Peyer's patch (tissue), 4 donors: ENCODE data around the gene ARL13B. TPM values are rescaled to one million over a fixed set of nuclear protein-coding genes. Genes with fewer than 3 reads are reported as not detected.

Source experiments
- DNase-seq, 3 donors: peaks; one replicate each; pipeline ENCODE4 v3.0.0-alpha.2; 2017 to 2019
- H3K27ac ChIP-seq, 4 donors: fragments of 200-600 bp; sonication (generic); one replicate each; pipeline ENCODE4 v1.5.1; 2016 to 2019
- H3K27me3 ChIP-seq, 2 donors: fragments of 200-600 bp; sonication (generic); one replicate each; pipeline ENCODE4 v1.5.1; 2019
- H3K36me3 ChIP-seq, 3 donors: fragments of 200-600 bp; sonication (generic); one replicate each; pipeline ENCODE4 v1.5.1; 2016 to 2019
- H3K4me1 ChIP-seq, 4 donors: fragments of 200-600 bp; sonication (generic); one replicate each; pipeline ENCODE4 v1.5.1; 2016 to 2019
- H3K4me3 ChIP-seq, 4 donors: fragments of 200-600 bp; sonication (generic); 1 replicate in 3 of 4; 2 replicates in 1 of 4; pipeline ENCODE4 v1.5.1; 2016 to 2019; ENCODE audit warnings: mild to moderate bottlenecking in 1 of 4
- H3K9me3 ChIP-seq, 4 donors: fragments of 200-600 bp; sonication (generic); one replicate each; pipeline ENCODE4 v1.5.1; 2016 to 2019; ENCODE audit warnings: mild to moderate bottlenecking in 1 of 4
- CTCF ChIP-seq, 6 experiments: fragments of 450-650 bp in 4 of 6; fragments of 200-600 bp in 2 of 6; sonication (generic) in 1 of 6; IDR thresholded peaks; one replicate each; pipeline ENCODE4 v1.5.1; 2017 to 2019; ENCODE audit warnings: antibody characterized with exemption in 6 of 6, mild to moderate bottlenecking in 3 of 6, moderate library complexity in 1 of 6
- POLR2A ChIP-seq, 2 donors: fragments of 450-650 bp; IDR thresholded peaks; one replicate each; pipeline ENCODE4 v1.5.1; 2017; ENCODE audit warnings: antibody characterized with exemption in 2 of 2, mild to moderate bottlenecking in 2 of 2, moderate library complexity in 2 of 2
- small RNA-seq, 2 donors: library from RNA; depleted of rRNA; stranded (forward); fragments of <200 nt; gene quantifications; one replicate each; pipeline ENCODE3, GENCODE V24; 2016
- total RNA-seq, 4 donors: library from RNA; depleted of rRNA; stranded (reverse); fragments of >200 nt; gene quantifications; one replicate each; pipeline ENCODE4 v1.1.0, GENCODE V29; 2016

The ARL13B gene
- total RNA-seq, 4 donors from 2014 or later = 0.76 to 3.3 (median 2.7) TPM

- no peaks in the 10 kb centered on the region for H3K27me3 ChIP-seq
- no peaks in the 10 kb centered on the region for H3K9me3 ChIP-seq
- TF ChIP-seq POLR2A (IDR thresholded peaks at IDR 0.05) (no peak), CTCF (IDR thresholded peaks at IDR 0.05) (no peak)
- no peak for DNase-seq
- H3K27ac ChIP-seq = no peak overlapping the region
- no peaks in the 10 kb centered on the region for H3K4me1 ChIP-seq
- no peak overlapping the region for H3K4me3 ChIP-seq
- H3K36me3 ChIP-seq = peaks cover 0 to 56% (median 0%) of the 10 kb centered on the region in 3 donors
Observed at GRCh38 chr3:94099311-94099710, 119.4 kb downstream of the ARL13B start.

- no peak for TF ChIP-seq CTCF (IDR thresholded peaks at IDR 0.05)
- no peak for TF ChIP-seq POLR2A (IDR thresholded peaks at IDR 0.05)
- Histone ChIP-seq H3K9me3 (no peaks in the 10 kb centered on the region), H3K4me3 (no peak overlapping the region), H3K36me3 (peaks cover 0 to 32% (median 0%) of the 10 kb centered on the region in 3 donors), H3K27ac (no peak overlapping the region), H3K4me1 (no peaks in the 10 kb centered on the region), H3K27me3 (no peaks in the 10 kb centered on the region)
- no peak for DNase-seq
Observed at GRCh38 chr3:94101860-94102259, 121.9 kb downstream of the ARL13B start.

Small RNAs within 50 kb of the gene (small RNA-seq; reads per million reads assigned to genes)
- gene RF00019 = 0 reads per million in 2 donors
- gene RNU6-511P = 0 reads per million in 2 donors

Other genes with a start within 250 kb of the ARL13B start
- 10 to 100 TPM in 3 of 4 donors, 1 to 10 TPM in 1; 9.3 to 25.0 (median 15.5) TPM for gene PROS1, start 6.3 kb upstream of the ARL13B start, total RNA-seq
- gene STX19, start 48.4 kb downstream of the ARL13B start, total RNA-seq = 10 to 100 TPM in 2 of 4 donors, 1 to 10 TPM in 1, not detected in 1; 7.0 to 13.0 (median 10.3) TPM
- gene DHFR2, start 82.8 kb downstream of the ARL13B start, total RNA-seq = 1 to 10 TPM; 5.2 to 10.0 (median 6.0) TPM
- 10 to 100 TPM; 19.7 to 56.9 (median 22.9) TPM for gene NSUN3, start 82.9 kb downstream of the ARL13B start, total RNA-seq